GM19023 (cell line): ENCODE results near the gene L3MBTL1.
"Not testable (repeated sequence)": the region's sequence is repeated elsewhere in the genome, so short reads cannot be mapped to it uniquely, and the experiment has no call there.

Experiments
- ATAC-seq: cut with Tn5 transposase; IDR thresholded peaks from one replicate; pipeline ENCODE4 v1.9.1; 2021; ENCODE audit warnings: mild to moderate bottlenecking, moderate library complexity; ENCODE audit not compliant: unreplicated experiment

The L3MBTL1 gene

DNA sequence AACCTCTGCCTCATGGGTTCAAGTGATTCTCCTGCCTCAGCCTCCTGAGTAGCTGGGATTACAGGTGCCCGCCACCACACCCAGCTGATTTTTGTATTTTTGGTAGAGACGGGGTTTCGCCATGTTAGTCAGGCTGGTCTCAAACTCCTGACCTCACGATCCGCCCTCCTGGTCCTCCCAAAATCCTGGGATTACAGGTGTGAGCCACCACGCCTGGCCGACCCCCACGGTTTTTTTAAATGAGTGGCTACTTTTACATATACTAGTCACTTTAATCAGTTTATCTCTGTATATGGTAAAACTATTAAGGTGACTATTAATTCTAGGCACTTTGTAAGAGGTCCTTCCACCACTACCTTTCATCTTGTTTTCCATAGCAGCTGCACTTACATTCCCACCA, 5.5 kb upstream of the L3MBTL1 start:
- ATAC-seq: not testable (repeated sequence)

DNA sequence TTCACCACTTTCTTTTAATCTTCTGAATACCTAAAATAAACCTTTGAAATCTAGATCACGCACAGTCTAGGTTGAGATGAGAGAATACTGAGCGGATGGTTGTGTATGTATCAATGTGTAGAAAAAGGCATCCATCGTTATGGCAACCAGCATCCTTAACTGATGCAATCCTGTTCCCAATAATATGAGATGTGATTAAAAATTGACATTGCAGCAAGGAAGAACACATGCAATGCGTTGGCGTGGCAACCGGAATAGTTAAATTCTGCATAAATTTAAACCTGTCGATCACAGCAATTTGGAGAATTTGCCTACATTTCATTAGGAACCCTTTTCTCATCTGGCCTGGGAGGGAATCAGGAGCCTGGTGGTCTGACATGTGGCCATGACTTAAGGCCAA, 1.3 kb upstream of the L3MBTL1 start:
- ATAC-seq: no peak

DNA sequence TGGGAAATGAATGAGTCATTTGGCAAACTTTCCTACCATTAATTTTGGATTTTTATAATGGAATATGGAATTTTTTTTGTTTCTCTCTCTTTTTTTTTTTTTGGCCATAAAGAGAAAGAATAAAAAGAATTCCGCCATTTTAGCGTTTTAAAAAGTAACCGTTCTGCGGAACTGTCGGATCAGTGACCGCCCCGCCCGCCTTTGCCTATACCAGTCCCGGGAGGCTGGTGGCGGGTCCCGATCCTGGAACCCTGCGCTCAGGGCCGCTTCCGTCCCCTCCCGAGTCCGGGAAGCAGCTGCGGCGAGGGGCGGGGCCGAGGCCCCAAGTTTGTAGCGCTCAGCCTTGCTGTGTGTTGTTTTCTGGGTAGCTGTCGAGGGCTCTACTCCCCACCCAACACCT, 609 bp downstream of the L3MBTL1 start:
- no peak for ATAC-seq

DNA sequence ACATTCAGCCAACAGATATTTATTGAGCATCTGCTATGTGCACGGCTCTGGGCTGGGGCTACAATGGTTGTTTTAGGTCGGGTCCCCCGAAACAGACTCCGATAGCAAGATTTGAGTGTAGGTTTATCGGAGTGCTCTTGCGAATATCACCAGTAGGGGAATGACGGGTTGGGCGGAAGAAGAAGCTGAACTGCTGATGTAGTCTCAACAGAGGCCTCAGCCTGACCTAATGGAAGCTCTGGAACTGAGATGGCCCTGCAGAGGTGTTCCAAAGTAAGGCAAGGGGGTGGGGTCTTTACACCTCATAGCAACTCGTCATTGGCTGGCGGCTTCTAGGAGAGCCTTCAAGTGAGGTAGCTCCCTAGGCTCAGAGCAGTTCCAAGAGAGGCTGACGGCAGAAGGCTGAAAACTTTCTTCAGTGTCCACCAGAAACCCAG, 1.1 kb downstream of the L3MBTL1 start:
- no peak for ATAC-seq

DNA sequence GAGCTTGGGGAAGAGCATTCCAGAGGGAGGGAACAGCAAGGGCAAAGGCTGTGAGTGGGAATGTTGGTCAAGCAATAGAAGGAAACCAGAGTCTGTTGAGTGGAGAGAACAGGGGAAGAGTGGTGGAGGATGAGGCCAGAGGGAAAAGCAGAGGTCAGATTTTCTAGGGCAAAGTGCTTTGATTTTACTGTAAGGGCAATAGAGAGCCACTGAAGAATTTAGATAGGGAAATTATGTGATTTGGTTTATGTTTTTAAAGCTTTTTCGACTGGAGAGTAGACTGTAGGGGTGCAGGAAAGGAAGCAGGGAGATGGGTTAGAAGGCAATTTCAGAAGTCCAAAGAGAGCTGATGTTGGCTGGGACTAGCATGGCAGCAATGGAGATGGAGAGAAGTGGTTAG, 4.4 kb downstream of the L3MBTL1 start:
- ATAC-seq: no peak

DNA sequence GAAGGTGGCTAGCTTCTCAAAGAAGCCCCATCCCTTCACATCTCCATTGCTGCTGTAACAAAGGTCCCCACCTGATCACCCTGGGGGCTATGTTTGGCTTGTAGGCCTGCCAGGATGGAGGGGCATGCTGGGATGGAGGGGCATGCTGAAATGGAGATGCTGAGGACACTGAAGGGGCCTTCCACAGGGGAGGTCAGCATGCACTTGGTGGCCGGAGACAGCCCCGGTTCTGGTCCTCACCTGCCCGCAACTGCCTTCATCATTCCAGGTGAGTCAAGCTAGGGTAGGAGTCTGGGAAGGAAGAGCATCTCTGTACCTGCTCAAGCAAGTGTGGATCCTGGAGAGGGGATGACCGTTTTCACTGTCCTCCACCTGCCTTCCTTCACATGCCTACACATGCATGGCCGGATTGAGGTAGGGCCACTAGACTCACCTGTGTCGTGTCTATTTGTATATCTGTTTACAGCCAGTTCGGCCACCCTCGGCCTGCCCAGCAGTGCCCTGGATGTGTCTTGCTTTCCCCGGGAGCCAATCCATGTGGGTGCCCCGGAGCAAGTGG, 6.0 kb downstream of the L3MBTL1 start:
- ATAC-seq: no peak

DNA sequence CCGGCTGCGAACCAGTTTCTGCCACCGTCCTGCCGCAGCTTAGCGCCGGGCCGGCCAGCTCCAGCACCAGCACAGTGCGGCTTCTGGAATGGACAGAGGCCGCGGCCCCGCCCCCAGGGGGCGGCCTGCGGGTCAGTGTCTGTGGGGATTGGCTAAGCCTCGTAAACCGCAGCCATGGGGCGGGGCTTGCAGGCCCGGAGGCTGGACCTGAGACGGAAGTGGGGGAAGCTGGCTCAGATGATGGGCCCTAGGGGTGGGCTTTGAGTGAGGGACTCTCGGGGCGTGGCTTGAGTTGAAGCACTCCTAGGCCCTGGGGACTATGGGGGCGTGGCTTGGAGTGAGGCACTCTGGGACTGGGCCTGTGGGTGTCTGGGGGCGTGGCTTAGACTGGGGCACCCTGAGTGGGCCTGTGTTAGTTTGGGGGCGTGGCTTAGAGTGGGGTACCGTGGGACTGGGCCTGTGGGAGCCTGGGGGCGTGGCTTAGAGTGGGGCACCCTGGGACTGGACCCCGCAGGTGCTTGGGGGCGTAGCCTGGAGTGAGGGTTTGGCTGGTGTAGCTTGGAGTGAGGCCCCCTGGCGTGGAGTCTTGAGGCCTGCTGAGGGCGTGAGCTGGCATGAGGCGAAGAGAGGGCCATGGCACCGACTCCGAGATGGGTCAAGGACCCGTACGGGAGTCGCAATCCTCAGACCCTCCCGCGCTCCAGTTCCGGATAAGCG, 6.6 kb downstream of the L3MBTL1 start:
- peak; percentile 87 for ATAC-seq

DNA sequence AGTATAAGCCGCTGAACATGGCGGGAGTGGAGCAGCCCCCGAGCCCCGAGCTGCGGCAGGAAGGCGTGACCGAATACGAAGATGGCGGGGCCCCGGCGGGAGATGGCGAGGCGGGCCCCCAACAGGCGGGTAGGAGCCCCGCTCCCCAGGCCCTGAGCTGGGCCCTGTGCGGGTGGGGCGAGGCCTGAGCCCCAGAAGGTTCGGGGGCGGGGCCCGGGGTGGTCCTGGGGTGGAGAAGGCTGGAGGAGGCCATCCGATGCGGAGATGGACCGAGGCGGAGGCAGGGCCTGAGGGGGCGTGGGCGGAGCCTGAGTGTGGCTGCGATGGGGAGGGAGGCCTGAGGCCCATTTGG, 7.1 kb downstream of the L3MBTL1 start:
- ATAC-seq: peak; percentile 15

DNA sequence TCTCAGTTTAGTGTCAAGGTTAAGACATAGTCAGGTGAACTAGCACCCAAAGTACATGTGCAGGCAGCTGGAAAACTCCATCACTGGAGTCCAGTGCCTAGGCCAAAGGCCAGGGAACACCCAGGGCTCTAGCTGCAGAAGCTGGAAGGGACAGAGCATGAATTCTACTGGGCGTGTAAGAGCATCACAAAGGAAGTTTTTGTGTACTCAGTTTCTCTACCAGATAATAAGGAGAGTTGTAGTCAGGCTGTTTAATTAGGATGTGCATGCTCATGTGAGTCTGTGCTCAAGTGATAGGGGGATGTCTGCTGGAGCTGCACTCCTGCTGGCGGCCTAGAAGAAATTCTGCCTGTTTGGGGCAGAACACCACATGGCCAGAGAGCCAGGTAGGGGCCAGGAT, 8.1 kb downstream of the L3MBTL1 start:
- no peak for ATAC-seq

DNA sequence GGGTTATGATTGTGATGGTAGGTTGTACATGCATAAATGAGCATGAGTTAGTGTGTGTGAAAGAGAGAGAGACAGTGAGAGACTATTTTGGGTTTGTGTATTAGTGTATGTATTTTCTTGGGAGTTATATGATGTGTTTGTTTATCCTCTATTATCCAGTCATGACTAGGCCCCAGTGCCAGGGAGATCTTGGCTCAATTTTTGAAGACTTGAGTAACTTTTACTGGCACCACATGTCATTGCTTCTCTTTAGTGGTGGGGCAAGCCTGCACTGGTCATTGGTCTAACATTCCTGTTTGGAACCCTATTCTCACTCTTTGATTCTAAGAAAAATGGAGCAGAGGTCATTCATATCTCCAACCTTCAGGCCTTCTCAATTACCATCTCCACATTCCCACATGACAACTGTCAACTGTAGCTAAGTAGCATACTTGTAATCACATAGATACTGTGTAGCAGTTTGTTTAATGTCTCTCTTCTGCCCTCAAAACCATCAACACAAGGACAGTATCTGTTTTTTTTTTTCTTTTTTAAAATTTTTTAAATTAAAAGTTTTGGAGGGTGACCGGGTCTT, 8.8 kb downstream of the L3MBTL1 start:
- no peak for ATAC-seq

DNA sequence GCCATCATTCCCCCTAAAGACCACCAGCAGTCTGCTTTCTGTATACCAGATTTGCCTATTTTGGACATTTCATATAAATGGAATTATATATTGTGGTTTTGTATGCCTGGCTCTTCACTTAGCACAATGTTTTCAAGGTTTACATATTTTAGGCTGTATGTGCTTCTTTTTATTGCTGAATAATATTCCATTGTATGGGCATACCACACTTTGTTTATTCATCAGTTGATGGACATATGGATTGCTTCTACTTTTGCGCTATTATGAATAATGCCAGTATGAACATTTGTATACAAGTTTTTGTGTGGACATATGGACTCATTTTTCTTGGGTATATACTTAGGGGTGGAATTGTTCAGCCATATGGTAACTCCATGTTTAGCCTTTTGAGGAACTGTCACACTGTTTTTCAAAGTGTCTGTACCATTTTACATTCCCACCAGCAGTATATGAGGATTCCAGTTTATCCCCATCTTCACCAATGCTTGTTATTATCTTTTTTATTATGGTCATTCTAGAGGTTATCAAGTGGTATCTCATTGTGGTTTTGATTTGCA, 12.7 kb downstream of the L3MBTL1 start:
- no peak for ATAC-seq

DNA sequence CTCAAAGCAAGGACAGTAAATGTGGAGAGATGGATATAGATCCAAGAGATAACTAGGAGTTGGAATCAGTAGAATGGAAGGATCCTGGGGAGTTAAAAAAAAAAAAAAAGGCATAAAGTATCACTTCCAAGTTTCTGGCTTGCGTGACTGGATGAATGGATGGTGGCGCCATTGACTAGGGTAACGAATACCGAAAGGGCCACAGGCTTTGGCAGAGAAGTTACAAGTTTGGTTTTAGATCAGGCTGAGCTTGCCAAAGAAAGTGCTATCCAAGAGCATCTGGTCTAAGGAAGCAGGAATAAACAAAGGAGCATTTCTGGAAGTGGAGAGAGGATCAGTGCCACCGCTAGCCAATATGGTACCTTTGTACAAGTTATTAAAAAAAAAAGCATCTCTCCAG, 17.5 kb downstream of the L3MBTL1 start:
- ATAC-seq: no peak

DNA sequence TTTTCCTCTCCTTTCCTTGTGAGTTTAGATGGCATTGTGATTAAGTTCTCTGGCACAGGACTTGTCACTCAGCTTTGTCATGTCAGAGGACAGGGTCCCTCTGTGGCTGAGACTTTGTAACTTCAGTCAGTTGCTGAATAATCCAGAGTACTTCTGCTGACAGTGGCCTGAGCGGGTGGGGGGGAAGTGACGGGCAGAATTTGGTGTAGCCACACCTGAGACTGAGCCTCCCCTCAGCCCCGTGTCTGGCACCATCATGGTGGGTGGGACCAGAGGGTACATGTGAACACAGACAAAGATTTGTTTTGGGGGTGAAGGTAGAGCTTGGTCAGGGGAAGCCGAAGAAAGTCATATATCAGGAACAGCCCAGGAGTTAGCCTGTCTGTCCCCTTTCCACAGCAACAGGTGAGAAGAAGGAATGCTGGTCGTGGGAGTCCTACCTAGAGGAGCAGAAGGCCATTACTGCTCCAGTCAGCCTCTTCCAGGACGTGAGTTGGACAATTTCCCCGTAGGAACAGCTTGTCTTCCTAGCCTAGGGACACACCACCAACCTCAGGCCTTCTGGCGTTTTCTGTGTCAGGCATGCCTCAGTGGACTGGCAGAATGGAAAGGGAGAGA, 20.9 kb downstream of the L3MBTL1 start:
- no peak for ATAC-seq

DNA sequence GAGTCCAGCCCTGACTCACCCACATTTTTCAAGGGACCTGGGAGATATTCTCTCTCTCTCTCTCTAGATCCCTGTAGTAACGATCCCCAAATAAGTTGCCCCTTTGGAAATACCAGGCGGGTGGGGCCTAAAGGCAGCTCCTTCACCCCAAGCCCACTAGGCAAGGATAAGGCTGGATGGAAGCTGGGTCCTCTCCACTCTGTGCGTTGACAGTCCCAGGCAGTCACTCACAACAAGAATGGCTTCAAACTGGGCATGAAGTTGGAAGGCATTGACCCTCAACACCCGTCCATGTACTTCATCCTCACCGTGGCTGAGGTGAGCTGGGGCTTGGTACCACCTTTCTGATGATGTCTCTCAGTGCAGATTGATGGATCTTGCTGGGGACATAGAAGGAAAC, 21.6 kb downstream of the L3MBTL1 start:
- ATAC-seq: no peak

DNA sequence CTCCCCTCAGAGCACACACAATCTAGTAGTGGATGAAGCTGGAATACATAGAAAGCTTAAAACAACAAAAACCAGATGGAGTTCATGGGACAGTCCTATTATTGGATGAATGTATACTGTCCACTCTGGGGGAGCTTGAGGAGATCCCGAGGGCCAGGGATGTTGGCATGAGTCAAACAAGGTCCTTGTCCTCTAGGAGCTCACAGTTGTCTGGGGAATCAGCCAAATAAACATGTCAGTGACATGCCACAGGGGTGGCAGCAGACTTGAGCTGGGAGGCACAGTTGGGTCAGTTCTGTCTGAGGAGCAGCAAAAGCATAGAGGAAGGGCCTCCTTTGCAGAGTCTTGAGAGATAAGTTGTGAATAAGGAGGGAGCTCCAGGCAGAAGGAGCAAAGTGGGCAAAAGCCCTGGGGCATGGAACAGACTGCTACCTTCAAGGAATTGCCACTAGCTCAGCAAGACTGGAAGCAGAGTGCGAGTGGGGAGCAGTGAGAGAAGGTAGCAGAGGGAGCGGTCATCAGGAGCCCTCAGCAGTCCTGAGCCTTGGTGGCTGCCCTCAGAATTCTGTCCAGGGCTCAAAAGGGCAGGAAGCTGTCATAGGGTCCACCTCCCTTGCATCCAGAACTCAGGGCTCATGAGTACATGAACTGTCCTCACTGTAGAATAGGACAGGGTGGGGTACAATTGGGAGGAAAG, 22.1 kb downstream of the L3MBTL1 start:
- ATAC-seq: no peak

DNA sequence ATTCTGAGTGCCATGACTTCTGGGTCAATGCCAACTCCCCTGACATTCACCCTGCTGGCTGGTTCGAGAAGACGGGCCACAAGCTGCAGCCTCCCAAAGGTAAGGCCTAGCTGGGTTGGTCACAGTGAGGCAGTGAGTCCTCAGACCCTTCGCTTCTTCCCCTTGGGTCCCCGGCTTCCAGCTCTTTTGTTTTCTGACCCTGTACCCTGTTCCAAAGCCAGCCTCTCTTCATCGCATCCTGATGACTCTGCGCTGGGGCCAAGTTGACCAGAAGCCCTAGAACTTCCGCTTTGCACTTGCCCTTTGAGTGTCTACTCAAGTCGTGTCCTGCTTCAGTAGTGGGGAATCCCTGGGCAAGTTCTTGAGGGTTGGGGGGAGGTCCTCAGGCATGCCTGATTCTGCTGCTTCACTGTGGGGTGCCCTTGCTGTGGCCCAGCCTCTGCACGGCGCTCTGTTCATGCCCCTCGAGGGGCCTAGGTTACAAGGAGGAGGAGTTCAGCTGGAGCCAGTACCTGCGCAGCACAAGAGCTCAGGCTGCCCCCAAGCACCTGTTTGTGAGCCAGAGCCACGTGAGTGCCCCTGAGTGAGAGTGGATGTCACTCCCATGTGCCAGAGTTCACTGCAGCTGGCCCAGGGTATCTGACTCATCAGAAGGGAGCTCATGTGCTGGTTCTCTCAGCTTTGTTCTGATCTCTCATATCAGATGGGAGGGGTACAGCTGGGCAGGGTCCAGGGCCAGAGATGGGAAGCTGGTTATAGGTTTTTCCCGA, 23.0 kb downstream of the L3MBTL1 start:
- no peak for ATAC-seq

DNA sequence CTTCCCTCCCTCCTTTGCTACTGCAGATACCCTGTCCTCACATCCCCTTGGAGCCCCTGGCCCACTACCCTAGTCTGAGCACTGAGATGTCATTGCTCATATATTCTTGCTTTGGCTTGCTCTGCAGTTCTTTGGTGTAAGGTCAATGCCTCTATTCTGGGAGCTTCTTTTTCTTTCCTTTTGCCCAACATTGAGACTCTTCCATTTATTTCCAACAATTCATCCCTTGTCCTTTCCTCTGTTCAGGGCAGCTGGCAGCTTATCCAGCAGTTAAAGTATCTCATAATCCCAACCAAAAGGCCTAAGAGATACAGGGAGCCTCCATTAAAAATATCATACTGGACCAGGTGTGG, 23.6 kb downstream of the L3MBTL1 start:
- ATAC-seq: no peak

DNA sequence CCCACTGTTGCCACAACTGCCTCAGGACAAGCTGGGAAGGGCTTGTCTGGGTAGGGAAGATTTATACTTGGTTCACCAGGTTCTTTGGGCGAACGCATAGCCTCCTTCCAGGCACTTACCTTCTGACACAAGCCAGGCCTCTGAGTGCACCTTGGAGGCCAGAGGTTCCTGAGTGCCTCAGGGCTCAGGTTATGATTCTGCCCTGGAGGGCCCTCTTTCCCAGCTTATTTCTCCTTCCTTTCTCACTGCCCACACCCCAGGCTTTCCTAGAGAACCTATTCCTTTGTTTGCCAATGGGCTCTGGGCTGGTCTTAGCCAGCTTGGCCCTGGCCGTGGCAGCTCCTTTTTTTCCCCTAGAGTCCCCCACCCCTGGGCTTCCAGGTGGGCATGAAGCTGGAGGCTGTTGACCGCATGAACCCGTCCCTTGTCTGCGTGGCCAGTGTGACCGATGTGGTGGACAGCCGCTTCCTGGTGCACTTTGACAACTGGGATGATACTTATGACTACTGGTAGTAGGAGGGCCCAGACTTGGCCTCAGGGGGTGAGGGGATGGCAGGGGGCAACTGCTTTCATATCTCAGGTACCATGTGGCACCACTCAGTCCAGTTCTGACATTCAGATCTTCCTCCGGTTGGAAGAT, 25.0 kb downstream of the L3MBTL1 start:
- no peak for ATAC-seq

DNA sequence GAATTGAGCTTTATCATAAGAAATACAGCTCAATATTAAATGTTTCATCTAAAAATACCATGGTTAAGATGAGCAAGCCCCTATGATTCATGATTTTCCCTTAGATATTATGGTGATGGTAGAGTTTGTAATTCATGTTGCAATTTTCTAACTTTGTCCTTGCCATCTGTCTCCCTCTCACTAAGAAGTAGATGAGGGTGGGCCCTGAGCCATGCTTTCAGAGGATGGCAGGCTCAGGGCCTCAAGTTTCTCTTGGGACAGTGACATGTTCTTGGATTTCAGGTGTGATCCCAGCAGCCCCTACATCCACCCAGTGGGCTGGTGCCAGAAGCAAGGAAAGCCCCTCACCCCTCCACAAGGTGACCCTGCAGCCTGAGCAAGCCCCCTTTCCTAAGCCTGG, 25.6 kb downstream of the L3MBTL1 start:
- no peak for ATAC-seq

DNA sequence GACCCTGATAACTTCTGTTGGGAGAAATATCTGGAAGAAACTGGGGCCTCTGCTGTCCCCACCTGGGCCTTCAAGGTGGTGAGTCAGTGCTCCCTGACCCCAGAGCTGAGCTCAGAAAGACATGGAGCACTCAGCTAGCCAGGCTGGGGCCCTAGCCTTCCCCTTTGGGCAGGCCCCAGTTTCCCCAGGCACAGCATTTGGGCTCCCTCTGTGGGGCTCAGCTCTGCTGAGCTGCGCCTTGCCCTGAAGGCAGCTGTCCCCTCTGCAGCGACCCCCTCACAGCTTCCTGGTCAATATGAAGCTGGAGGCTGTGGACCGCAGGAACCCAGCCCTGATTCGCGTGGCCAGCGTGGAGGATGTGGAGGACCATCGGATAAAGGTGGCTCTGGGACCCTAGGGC, 26.5 kb downstream of the L3MBTL1 start:
- ATAC-seq: no peak
